Spinal cord (tissue), 10 donors: ENCODE data around the gene DNAJC10. TPM values are rescaled to one million over a fixed set of nuclear protein-coding genes. Genes with fewer than 3 reads are reported as not detected.
A peak's percentile ranks its signal among the peaks of the same experiment; 100 is the strongest.

ENCODE experiments used
- DNase-seq, 6 donors: peaks; one replicate each; pipeline versions ENCODE4 v3.0.0 to v3.0.0-alpha.2; 2013 to 2015; ENCODE audit warnings: low spot score in 6 of 6, low read depth in 4 of 6
- H3K27ac ChIP-seq: one replicate; pipeline ENCODE4 v1.5.1; 2013; ENCODE audit warnings: low read depth, low read length, control low read depth
- H3K27me3 ChIP-seq: one replicate; pipeline ENCODE4 v1.6.1; 2013; ENCODE audit warnings: low read length; ENCODE audit not compliant: control insufficient read depth, insufficient read depth
- H3K36me3 ChIP-seq: one replicate; pipeline ENCODE4 v1.6.1; 2013; ENCODE audit warnings: low read length; ENCODE audit not compliant: control insufficient read depth, insufficient read depth
- H3K4me1 ChIP-seq: one replicate; pipeline ENCODE4 v1.6.1; 2013; ENCODE audit warnings: low read length; ENCODE audit not compliant: control insufficient read depth, insufficient read depth
- H3K4me3 ChIP-seq: one replicate; pipeline ENCODE4 v1.5.1; 2013; ENCODE audit warnings: low read depth, low read length, control low read depth
- H3K9me3 ChIP-seq: one replicate; pipeline ENCODE4 v1.6.1; 2013; ENCODE audit warnings: low read length; ENCODE audit not compliant: control insufficient read depth, insufficient read depth
- WGBS: methylation state at CpG from one replicate; pipeline ENCODE4 v1.1.5; 2013; ENCODE audit warnings: missing lambda C conversion rate; ENCODE audit not compliant: insufficient coverage; 5-methylcytosine and 5-hydroxymethylcytosine counted together
- polyA plus RNA-seq, 2 donors: library from polyadenylated mRNA; unstranded; fragments of 120-200 nt; gene quantifications; one replicate each; pipeline ENCODE4 v1.2.1, GENCODE V29; 2013; ENCODE audit not compliant: insufficient read length in 2 of 2
- small RNA-seq: library from RNA; depleted of rRNA; stranded (forward); fragments of <200 nt; gene quantifications from one replicate; pipeline ENCODE3, GENCODE V24; 2014; ENCODE audit warnings: low replicate concordance
- total RNA-seq, 2 donors: library from RNA; depleted of rRNA in 1 of 2; stranded (reverse); fragments of 120-200 nt in 1 of 2; fragments of >200 nt in 1 of 2; gene quantifications; one replicate each; pipeline versions ENCODE4 v1.2.3 to v1.2.4, GENCODE V29; 2013 to 2014
- donor health status: healthy.

DNAJC10 gene
- total and polyA plus RNA-seq, 4 donors: 62.9 to 142 (median 85.6) TPM

DNA sequence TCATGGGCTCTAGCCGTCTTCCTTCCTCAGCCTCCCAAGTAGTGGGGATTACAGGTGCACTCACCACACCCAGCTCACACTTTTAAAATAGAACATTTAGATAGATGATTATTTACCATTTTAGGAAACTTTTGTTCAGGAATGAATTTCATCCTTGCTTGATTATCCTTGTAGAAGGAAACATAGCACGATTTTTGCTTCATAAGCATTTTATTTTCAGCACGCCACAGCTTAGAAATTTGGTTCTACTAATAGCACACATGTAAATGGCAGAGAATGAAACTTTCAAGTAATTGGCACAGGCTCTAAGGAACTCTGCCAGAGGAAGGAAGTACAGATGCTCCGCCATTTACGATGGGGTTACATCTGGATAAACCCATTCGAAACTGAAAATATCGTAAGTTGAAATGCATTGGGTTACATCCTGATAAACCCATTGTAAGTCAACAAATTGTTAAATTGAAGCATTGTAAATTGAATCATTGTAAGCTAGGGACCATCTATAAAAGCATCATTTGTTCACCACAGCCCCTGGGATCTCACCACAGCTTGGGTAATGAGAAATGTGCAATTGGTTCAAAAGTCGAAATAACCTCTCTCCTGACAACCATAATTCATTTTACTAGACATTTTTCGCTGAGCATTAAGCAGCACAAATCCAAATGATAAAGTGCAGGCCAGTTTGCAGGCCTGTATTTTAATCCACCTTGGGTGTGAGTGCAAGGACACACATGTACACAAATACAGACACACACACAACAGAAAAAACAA lies 117.2 kb downstream of the DNAJC10 start:
- Histone ChIP-seq H3K27ac (no peak overlapping the region), H3K9me3 (no peaks in the 10 kb centered on the region), H3K27me3 (peaks cover 6% of the 10 kb centered on the region), H3K36me3 (no peaks in the 10 kb centered on the region), H3K4me3 (no peak overlapping the region), H3K4me1 (no peaks in the 10 kb centered on the region)
- 87% methylated on average over 5 of the region's 9 CpGs for WGBS
- DNase-seq: peak in 1 of 6 donors; percentile 72

GRCh38 chr2:182834293-182834692 lies 118.2 kb downstream of the DNAJC10 start:
- Histone ChIP-seq H3K4me1 (no peaks in the 10 kb centered on the region), H3K36me3 (no peaks in the 10 kb centered on the region), H3K27me3 (no peaks in the 10 kb centered on the region), H3K9me3 (no peaks in the 10 kb centered on the region), H3K27ac (no peak overlapping the region), H3K4me3 (no peak overlapping the region)
- DNase-seq: peak in 1 of 6 donors; percentile 67
- WGBS: no CpG with 5 or more reads among the region's 1 CpG

GRCh38 chr2:182836451-182836850 lies 120.4 kb downstream of the DNAJC10 start:
- 57% methylated on average over 1 of the region's 3 CpGs for WGBS
- peak in 1 of 6 donors; percentile 44 for DNase-seq

More at GRCh38 chr2:182836451-182836850, 120.4 kb downstream of the DNAJC10 start:
- Histone ChIP-seq H3K4me1 (no peaks in the 10 kb centered on the region), H3K27ac (no peak overlapping the region), H3K27me3 (peaks cover 3% of the 10 kb centered on the region), H3K4me3 (no peak overlapping the region), H3K36me3 (no peaks in the 10 kb centered on the region), H3K9me3 (no peaks in the 10 kb centered on the region)

Small RNA genes lying within 50 kb of the gene (small RNA-seq; reads per million reads assigned to genes)
- gene RF00019: not detected

Other genes starting within 250 kb of the DNAJC10 start
- gene FRZB, start 150.4 kb downstream of the DNAJC10 start, total RNA-seq: 10 to 100 TPM; 21.8 to 68.5 TPM
- 10 to 100 TPM; 32.0 to 33.4 TPM for gene FRZB, start 150.4 kb downstream of the DNAJC10 start, polyA plus RNA-seq